ENCODE measurements around the gene PPFIBP2.

- TF ChIP-seq CTCF (IDR thresholded peaks at IDR 0.05) (peak in 1 of 6 experiments; percentile 11), POLR2A (IDR thresholded peaks at IDR 0.05) (peak in 1 of 2 donors; percentile 55)
These were observed 2.4 kb upstream of the PPFIBP2 start for GRCh38 chr11:7511401-7511800.

All from thyroid gland (tissue), 4 donors.